Islet precursor cell (in vitro differentiated cells): ENCODE measurements around the gene SMAD6.
"Not testable (repeated sequence)": the region's sequence is repeated elsewhere in the genome, so short reads cannot be mapped to it uniquely, and the experiment has no call there.

ENCODE experiments used
- DNase-seq: peaks from one replicate; pipeline ENCODE4 v3.0.0-alpha.2; 2018

SMAD6 gene

GRCh38 chr15:66677336-66677735 lies 24.7 kb upstream of the SMAD6 start:
- DNase-seq, result no peak

GRCh38 chr15:66679061-66679656 lies 22.9 kb upstream of the SMAD6 start:
- no peak for DNase-seq

- peak; percentile 98 for DNase-seq
Measured at GRCh38 chr15:66679657-66680108, 22.4 kb upstream of the SMAD6 start.

- no peak for DNase-seq
Measured at GRCh38 chr15:66680502-66680901, 21.5 kb upstream of the SMAD6 start.

- DNase-seq, result no peak
Measured at GRCh38 chr15:66681395-66681794, 20.6 kb upstream of the SMAD6 start.

- DNase-seq, result no peak
Measured at GRCh38 chr15:66682246-66682645, 19.8 kb upstream of the SMAD6 start.

- DNase-seq, result no peak
Measured at GRCh38 chr15:66682865-66683264, 19.2 kb upstream of the SMAD6 start.

GRCh38 chr15:66684136-66684681 lies 17.8 kb upstream of the SMAD6 start:
- DNase-seq, result no peak

- DNase-seq, result no peak
Measured at GRCh38 chr15:66685638-66686150, 16.3 kb upstream of the SMAD6 start.

- not testable (repeated sequence) for DNase-seq
Measured at GRCh38 chr15:66690912-66691311, 11.1 kb upstream of the SMAD6 start.

- no peak for DNase-seq
Measured at GRCh38 chr15:66691727-66692126, 10.3 kb upstream of the SMAD6 start.

- no peak for DNase-seq
Measured at GRCh38 chr15:66692391-66692790, 9.6 kb upstream of the SMAD6 start.

GRCh38 chr15:66692808-66693596 lies 9.0 kb upstream of the SMAD6 start:
- no peak for DNase-seq

- DNase-seq, result no peak
Measured at GRCh38 chr15:66696770-66697169, 5.3 kb upstream of the SMAD6 start.

GRCh38 chr15:66698318-66698961 lies 3.6 kb upstream of the SMAD6 start:
- peak; percentile 93 for DNase-seq

GRCh38 chr15:66698971-66699370 lies 3.1 kb upstream of the SMAD6 start:
- no peak for DNase-seq

- no peak for DNase-seq
Measured at GRCh38 chr15:66700412-66700801, 1.6 kb upstream of the SMAD6 start.

GRCh38 chr15:66700802-66701421 lies 1.1 kb upstream of the SMAD6 start:
- peak; percentile 98 for DNase-seq

GRCh38 chr15:66701422-66702034 lies 508 bp upstream of the SMAD6 start:
- peak; percentile 84 for DNase-seq

GRCh38 chr15:66702787-66703539 lies 927 bp downstream of the SMAD6 start:
- peak; percentile 44 for DNase-seq

GRCh38 chr15:66703540-66703941 lies 1.5 kb downstream of the SMAD6 start:
- no peak for DNase-seq
